C4-2B (cell line): Measurements from ENCODE around the gene NCKAP5L.

Experiments
- ZFX ChIP-seq: fragments of 450-650 bp; IDR thresholded peaks from 2 replicates; pipeline ENCODE4 v1.6.1; 2017
- TF ChIP-seq, protein P1 (sequence below): fragments of 450-650 bp; conservative IDR thresholded peaks from 2 replicates; pipeline ENCODE4 v1.5.1; 2017; ENCODE audit warnings: mild to moderate bottlenecking

GRCh38 chr12:49803693-49804450 lies 24.3 kb downstream of the NCKAP5L start:
- TF ChIP-seq, protein P1, sequence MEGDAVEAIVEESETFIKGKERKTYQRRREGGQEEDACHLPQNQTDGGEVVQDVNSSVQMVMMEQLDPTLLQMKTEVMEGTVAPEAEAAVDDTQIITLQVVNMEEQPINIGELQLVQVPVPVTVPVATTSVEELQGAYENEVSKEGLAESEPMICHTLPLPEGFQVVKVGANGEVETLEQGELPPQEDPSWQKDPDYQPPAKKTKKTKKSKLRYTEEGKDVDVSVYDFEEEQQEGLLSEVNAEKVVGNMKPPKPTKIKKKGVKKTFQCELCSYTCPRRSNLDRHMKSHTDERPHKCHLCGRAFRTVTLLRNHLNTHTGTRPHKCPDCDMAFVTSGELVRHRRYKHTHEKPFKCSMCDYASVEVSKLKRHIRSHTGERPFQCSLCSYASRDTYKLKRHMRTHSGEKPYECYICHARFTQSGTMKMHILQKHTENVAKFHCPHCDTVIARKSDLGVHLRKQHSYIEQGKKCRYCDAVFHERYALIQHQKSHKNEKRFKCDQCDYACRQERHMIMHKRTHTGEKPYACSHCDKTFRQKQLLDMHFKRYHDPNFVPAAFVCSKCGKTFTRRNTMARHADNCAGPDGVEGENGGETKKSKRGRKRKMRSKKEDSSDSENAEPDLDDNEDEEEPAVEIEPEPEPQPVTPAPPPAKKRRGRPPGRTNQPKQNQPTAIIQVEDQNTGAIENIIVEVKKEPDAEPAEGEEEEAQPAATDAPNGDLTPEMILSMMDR: no peak
- TF ChIP-seq ZFX: no peak
